Glomerular endothelial cell (primary cell): Measurements from ENCODE around the gene SPRR2G. TPM values are rescaled to one million over a fixed set of nuclear protein-coding genes. Genes with fewer than 3 reads are reported as not detected.
"Not testable (repeated sequence)": the region's sequence is repeated elsewhere in the genome, so short reads cannot be mapped to it uniquely, and the experiment has no call there.

ENCODE experiments used
- DNase-seq: peaks from one replicate; pipeline ENCODE4 v3.0.0-alpha.2; 2011; ENCODE audit warnings: low read depth, low spot score; ENCODE audit errors: extremely low read depth
- total RNA-seq: library from RNA; depleted of rRNA; stranded (reverse); fragments of >200 nt; gene quantifications from 2 replicates; pipeline ENCODE4 v1.2.3, GENCODE V29; 2015

The SPRR2G gene
- total RNA-seq, 1 donor from 2014 or later, result not detected

DNA sequence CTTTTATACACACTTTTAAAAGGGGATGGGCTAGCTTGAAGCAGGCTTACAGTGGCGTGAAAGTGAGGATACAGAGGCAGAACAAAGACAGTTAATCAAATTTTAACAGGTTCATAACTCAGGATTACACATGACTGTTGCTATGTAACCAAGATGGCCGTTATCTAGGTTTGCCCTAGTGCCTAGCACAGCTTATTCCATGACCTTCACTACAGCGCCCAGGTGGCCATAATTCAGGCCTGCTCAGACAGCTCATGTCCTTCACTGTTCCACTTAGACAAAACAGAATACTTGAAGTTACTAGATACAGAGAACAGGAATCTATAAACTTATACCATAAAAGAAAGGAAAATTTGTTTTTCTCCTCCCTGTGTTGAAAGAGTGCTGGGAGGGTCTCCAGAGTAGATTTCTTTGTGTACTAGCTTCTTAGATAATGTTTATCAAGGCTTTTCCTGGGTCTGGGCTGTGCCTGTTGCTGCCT, 31.2 kb downstream of the SPRR2G start:
- no peak for DNase-seq

DNA sequence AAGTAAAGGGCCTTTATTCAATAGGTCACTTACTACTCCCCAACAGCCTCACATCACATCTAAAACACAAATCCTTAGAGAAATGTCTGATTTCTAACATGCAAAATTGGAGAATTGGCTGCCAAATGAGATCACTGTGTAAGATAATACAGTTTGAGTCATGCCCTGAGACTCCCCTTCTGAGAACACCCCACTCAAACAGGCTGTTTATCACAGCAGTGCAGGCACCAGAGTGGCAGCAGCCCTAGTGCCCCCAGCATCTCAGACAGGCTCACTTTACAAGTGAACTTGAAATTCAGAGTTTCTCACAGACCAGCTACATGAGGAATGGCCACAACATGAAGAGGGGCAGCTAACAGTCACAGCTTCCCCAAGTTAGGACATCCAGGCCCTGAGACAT, 35.4 kb downstream of the SPRR2G start:
- DNase-seq, result not testable (repeated sequence)

DNA sequence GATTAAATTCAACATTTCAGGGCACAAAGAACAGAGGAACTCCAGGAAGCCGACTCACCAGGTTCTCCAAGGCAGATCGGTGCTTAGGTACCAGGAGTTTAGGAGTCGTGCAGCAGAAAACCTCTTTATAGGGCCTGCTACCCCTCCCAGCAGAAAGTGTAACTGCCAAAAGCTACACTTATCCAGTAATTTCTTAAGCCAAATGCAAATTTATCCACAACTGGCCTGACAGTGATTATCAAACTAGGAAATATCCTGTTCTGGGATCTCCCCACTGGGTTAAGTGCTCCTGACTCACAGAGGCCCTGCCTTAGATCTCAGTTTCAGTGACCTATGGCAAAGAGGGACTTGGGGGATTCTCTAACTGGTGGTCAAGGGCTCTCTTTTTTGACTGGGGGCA, 37.3 kb downstream of the SPRR2G start, which contains the start of gene SPRR2F:
TSS of gene SPRR2F (minus strand) at position 101 of the 400 bp plus-strand sequence. CDS start 783 bp downstream, outside the sequence.
- DNase-seq, result no peak

DNA sequence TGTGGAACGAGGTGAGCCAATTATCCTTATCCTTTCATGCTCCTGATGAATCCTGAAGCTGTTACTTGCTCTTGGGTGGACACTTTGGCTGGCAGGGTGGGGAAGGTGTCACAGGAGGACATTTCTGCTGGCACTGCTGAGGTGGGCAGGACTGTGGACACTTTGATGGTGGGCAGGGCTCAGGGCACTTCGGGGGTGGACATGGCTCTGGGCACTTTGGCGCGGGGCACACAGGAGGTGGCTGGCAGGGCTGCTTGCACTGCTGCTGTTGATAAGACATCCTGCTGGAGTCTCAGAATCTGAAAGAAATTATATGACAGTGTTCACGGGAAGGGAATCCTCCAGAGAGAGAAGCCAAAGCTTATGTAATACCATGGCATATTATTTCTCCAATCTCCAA, 38.2 kb downstream of the SPRR2G start:
- not testable (repeated sequence) for DNase-seq

DNA sequence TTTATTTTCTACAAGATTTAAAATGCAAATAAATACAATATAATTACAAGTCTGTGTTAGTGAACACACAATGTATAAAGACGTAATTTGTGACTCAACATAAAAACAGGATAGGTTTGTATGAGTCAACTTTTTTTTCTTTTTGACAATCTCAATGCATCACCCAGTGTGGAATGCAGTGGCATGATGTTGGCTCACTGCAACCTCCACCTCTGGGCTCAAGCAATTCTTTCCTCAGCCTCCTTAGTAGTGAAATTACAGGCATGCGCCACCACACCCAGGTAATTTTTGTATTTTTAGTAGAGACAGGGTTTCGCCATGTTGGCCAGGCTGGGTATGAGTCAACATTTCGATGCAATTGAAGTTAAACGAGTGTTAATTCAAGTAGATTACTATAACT, 50.4 kb downstream of the SPRR2G start:
- no peak for DNase-seq

Other genes starting within 250 kb of the SPRR2G start
- not detected in 2 replicates for gene IVL, start 242.3 kb downstream of the SPRR2G start, total RNA-seq
- gene SPRR5, start 203.7 kb downstream of the SPRR2G start, total RNA-seq, result not detected in 2 replicates
- gene SPRR4, start 180.2 kb downstream of the SPRR2G start, total RNA-seq, result not detected in 2 replicates
- not detected in 2 replicates for gene SPRR1A, start 166.8 kb downstream of the SPRR2G start, total RNA-seq
- gene SPRR3, start 149.1 kb downstream of the SPRR2G start, total RNA-seq, result not detected in 2 replicates
- gene SPRR1B, start 119.7 kb downstream of the SPRR2G start, total RNA-seq, result not detected in 2 replicates
- gene SPRR2D, start 109.8 kb downstream of the SPRR2G start, total RNA-seq, result not detected in 2 replicates
- not detected in 2 replicates for gene SPRR2A, start 93.4 kb downstream of the SPRR2G start, total RNA-seq
- not detected in 2 replicates for gene SPRR2B, start 79.3 kb downstream of the SPRR2G start, total RNA-seq
- not detected in 2 replicates for gene SPRR2E, start 56.4 kb downstream of the SPRR2G start, total RNA-seq
- gene SPRR2F, start 37.4 kb downstream of the SPRR2G start, total RNA-seq, result not detected in 2 replicates
- not detected in 2 replicates for gene LELP1, start 52.5 kb upstream of the SPRR2G start, total RNA-seq
- not detected in 2 replicates for gene PRR9, start 66.7 kb upstream of the SPRR2G start, total RNA-seq
- gene LORICRIN, start 108.8 kb upstream of the SPRR2G start, total RNA-seq, result not detected in 2 replicates
- not detected in 2 replicates for gene PGLYRP3, start 162.1 kb upstream of the SPRR2G start, total RNA-seq
- gene PGLYRP4, start 198.0 kb upstream of the SPRR2G start, total RNA-seq, result not detected in 2 replicates
- not detected in 2 replicates for gene S100A9, start 207.0 kb upstream of the SPRR2G start, total RNA-seq
- gene S100A12, start 224.7 kb upstream of the SPRR2G start, total RNA-seq, result not detected in 2 replicates
- not detected in 2 replicates for gene S100A8, start 240.2 kb upstream of the SPRR2G start, total RNA-seq